Globus pallidus (tissue), 1 donor: ENCODE results near the gene PHLDB3.

Experiments
- DNase-seq: peaks from one replicate; pipeline ENCODE4 v3.0.0-alpha.2; 2015; ENCODE audit warnings: low spot score

PHLDB3 gene

DNA sequence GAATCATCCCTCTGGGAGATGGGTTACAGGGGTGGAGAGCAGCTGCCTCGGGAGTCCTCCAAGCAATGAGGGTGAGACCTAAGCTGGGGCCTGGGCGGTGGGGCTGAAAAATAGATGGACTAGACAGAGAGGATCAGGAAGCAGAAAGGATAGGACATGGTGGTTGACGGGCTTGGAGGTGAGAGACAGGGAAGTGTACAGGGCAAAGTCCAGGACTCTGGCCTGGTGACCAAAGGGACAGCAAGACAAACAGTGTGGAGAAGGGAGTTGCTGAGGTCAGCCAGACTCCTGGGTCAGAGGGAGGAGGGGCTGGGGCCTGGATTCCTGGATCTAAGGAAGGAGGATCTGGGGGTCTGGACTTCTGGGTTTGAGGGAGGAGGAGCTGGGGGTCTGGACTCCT lies 5.5 kb downstream of the PHLDB3 start:
- no peak for DNase-seq

DNA sequence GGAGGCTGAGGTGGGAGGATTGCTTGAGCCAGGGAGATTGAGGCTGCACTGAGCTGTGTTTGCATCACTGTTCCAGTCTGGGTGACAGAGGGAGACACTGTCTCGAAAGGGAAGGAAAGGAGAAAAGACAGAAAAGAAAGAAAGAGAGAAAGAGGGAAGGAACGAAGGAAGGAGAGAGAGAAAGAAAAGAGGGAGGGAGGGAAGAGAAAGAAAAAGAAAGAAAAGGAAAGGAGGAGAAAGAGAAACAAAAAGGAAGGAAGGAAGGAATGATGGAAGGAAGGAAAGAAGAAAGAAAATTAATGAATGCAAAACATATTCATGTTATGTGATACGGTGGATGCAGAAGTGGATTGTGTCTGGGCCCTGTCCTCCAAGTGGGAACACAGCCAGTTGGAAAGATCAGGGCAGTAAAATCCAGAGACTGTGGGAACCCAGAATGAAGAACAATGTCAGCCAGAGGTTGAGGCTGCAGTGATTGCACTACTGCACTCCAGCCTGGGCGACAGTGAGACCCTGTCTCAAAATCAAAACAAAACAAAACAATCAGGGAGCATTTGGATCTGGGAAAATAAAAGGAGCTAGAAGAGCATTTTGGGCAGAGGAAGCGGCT lies 6.2 kb downstream of the PHLDB3 start:
- no peak for DNase-seq

DNA sequence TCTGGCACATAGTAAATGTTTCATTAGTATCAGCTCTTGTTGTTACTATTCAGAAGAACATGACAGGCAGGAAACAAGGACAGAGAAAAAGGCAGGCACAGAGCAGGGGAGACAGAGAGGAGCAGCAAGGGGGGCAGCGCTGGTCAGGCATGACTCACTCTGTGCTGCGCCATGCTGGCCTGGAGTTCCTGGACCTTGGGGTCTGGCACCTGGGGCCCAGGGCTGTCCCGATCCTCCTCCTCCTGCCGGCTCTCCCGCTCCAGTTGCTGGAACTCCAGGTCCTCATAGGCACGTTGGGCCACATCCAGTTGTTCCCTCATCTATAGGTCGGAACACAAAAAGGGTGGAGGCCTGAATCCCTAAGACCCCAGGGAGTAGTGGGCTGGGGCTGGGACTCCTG lies 7.6 kb downstream of the PHLDB3 start:
- no peak for DNase-seq

DNA sequence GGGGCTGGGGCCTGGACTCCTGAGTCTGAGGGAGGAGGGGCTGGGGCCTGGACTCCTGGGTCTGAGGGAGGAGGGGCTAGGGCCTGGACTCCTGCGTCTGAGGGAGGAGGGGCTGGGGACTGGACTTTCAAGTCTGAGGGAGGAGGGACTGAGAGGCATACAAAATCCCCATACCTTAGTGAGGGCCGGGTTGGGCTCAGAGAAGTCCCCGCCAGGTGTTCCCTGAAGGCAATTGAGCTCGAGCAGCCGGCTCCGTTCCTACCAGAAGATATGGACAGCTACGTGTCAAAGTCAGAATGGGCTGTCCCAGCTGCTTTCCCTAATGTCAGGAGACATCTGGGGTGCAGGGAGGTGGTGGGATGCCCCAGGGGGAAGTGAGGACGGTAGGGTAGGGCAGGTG lies 9.5 kb downstream of the PHLDB3 start:
- DNase-seq, result no peak

DNA sequence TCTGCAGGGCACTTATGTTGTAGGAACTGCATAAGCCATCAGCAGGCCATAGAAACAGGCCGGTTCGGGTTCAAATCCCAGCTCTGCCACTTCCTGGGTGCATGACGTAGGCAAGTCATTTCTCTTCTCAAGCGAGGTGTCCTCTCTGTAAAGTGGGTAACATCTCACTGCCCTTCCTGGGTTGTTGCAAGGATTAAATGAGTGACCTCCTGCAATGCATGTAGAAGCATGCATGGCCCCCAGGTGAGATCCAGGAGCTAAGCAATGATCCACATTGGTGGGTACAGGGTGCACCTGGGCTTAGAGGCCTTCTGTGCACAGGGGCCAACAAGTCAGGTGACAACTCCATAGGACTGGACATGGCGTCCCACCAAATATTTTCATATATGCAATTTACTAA lies 13.8 kb downstream of the PHLDB3 start:
- DNase-seq, result no peak

DNA sequence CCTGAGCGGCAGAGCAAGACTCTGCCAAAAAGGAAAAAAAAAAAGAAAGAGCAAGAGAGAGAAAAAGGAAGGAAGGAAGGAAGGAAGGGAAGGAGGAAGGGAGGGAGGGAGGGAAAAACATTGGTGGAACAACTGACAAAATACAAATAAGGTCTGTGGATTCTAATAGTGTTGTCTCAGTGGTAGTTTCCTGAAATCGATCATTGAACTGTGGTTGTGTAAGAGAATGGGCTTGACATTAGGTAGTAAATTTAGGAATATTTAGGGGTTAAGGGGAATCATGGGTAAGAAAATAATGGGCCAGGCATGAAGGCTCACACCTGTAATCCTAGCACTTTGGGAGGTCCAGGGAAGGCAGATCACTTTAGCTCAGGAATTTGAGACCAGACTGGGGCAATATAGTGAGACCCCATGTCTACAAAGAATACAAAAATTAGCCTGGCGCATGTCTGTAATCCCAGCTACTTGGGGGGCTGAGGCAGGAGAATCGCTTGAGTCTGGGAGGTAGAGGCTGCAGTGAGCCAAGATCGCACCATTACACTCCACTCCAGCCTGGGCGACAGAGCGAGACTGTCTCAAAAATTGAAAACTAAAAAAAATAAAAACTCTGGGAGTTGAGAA lies 14.5 kb downstream of the PHLDB3 start:
- DNase-seq, result no peak

DNA sequence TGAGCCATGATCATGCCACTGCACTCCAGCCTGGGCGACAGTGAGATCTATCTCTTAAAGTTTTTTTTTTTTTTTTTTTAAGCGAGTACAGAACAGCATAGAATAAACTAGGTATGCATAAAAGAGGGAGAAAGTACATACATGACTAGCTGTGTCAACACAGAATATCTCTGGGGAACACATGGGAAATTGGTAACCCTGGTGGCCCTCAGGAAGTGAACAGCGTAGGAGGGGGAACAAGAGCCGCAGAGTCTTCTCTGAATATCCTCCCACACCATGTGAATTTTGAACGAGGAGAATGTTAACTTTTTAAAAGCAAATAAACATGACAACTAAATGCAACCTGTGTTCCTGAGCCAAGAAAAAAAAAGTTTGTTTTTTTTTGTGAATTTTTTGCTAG lies 15.2 kb downstream of the PHLDB3 start:
- DNase-seq, result no peak

DNA sequence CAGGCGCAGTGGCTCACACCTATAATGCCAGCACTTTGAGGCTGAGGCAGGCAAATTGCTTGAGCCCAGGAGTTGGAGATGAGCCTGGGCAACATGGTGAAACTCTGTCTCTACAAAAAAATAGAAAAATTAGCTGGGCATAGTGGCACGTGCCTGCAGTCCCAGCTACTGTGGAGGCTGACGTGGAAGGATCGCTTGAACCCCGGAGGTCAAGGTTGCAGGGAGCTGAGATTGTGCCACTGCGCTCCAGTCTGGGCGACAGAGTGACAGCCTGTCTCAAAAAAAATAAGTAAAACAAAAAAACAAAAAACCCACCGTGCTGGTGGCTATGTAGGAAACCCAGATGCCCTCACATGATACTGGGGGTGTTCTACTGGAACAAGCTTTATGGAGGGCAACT lies 16.4 kb downstream of the PHLDB3 start:
- no peak for DNase-seq

DNA sequence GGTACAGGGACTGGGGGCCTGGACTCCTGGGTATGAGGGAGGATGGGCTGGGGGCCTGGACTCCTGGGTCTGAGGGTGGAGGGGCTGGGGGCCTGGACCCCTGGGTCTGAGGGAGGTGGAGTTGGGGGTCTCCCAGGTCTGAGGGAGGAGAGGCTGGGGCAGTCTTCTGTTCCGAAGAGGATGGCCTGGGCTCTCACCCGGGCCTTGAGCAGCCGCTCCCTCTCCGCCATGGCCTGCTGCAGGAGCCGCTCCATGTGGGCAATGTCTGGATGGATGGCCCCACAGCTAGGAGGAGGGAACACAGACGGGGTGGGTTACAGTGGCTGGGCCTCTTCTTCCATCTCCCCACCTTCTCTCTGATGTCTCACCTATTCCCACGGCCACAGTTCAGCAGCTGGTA lies 18.1 kb downstream of the PHLDB3 start:
- no peak for DNase-seq

DNA sequence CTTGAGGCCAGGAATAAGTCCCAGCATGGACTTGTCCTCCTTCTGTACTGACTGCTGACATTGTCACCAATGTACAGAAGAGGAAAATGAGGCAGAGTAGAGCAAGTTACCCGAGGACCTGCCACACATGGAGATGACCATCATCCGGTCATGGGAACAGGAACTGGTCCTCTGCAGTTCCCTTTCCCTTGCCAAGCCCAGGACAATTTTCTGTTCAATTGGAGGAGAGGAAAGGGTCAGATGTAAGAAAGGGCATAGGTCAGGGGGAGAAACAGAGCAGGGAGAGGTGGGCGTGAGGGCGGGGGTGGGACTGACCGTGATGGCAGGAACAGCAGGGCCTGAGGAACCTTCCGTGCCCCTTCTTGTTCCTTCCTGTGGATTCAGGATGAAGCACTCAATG lies 18.6 kb downstream of the PHLDB3 start:
- DNase-seq, result no peak

DNA sequence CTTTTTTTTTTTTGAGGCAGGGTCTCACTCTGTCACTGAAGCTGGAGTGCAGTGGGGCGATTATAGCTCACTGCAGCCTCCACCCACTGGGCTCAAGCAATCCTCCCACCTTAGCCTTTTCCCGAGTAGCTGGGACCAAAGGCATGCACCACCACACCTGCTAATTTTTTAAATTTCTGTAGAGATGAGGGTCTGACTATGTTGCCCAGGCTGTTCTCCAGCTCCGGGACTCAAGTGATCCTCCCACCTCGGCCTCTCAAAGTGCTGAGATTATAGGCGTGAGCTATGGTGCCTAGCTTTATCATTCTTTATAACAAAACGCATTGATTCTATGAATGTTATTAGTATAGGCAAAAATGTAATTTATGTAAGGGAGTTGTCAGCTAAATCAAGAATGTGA lies 21.3 kb downstream of the PHLDB3 start:
- no peak for DNase-seq

DNA sequence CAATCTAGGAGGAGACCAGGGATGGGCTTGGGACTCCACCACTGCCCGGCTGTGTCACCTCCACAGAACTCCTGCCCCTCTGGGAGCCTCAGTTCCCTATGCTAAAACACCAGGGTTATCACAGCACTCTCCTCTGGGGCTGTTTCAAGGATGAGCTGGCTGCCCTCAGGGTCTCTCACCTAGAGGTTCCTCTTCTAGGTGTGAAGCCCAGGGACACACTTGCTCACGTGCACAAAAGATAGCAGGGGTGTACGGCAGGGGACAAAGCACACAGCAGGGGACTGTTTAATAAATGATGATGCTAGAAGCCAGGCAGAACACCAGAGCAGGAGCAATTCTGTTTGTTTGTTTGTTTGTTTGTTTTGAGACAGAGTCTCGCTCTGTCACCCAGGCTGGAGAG lies 22.4 kb downstream of the PHLDB3 start:
- DNase-seq, result no peak

DNA sequence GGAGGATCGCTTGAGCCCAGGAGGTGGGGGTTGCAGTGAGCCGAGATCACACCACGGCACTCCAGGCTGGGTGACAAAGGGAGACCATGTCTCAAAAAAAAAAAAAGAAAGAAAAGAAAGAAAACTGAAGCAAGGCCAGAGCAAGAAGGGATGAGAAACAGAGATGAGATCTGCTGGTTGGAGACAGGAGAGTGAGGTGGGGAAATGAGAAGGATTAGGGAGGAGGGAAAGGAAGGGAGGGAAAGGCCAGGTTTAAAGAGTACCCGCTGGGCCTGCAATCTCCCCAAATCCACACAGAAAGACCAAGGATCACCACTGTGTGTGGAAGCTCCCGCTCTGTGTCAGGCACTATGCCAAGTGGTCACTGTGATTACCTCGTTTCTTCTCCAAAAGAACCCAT lies 22.8 kb downstream of the PHLDB3 start:
- DNase-seq, result no peak

DNA sequence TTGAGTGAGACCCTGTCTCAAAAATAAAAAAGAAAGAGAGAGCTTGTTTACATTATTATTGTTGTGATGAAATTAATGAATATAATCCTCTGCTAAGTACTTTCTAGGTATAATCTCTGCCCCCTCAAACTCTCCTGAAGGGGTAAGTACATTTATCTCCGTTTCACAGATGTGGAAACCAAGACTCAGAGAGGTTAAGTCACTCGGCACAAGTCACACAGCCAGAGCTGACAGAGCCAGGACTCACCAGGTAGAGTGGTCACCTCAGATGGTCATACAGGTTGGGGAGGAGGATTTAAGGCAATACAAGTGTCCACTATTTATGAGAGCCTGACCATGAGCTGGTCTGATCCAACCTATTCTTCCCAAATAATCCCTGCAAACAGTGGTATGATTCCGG lies 24.0 kb downstream of the PHLDB3 start:
- no peak for DNase-seq

DNA sequence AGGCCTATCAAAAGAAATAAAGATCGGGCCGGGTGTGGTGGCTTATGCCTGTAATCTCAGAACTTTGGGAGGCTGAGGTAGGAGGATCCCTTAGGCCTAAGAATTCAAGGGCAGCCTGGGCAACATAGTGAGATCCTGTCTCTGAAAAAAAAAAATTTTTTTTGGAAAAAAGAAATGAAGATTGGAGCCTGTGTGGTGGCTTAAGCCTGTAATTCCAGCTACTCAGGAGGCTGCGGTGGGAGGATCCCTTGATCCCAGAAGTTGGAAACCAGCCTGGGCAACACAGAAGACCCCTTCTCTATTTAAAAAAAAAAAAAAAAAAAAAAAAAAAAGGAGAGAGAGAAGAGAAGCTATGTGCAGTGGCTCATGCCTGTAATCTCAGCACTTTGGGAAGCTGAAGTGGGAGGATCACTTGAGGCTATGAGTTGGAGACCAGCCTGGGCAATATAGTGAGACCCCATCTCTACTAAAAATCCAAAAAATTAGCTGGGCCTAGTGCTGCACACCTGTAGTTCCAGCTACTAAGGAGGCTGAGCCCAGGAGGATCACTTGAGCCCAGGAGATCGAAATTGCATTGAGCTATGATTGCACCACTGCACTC lies 24.5 kb downstream of the PHLDB3 start:
- DNase-seq, result no peak

DNA sequence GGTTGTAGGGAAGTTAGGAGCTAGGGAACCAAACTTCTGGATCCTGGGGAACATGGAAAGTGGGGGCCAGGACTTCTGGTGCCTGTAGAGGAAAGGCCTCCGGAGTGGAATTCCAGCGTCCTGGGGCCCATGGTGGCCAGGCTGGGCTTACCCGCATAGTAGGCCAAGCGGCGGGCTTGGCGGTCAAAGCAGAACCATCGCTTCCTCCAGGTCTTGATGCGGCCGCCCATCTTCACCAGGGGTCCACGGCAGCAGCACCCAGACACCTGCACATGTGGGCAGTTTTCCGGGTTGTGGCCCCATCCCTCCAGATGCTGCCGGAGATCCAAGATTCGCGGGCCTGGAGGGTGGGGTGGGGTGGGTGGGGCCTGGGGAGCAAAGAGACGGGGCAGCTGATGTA lies 25.3 kb downstream of the PHLDB3 start:
- DNase-seq, result no peak

DNA sequence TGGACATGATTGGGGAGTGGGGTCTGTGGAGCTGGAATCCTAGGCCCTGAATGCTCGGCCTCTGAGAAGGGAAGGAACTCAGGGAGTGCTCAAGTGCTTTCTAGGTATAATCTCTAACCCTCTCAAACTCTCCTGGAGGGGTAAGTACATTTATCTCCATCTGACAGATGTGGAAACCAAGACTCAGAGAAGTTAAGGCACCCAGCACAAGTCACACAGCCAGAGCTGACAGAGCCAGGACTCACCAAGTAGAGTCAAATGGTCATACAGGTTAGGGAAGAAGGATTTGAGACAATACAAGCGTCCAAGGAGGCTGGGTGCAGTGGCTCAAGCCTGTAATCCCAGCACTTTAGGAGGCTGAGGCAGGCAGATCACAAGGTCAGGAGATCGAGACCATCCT lies 26.2 kb downstream of the PHLDB3 start:
- DNase-seq, result no peak

DNA sequence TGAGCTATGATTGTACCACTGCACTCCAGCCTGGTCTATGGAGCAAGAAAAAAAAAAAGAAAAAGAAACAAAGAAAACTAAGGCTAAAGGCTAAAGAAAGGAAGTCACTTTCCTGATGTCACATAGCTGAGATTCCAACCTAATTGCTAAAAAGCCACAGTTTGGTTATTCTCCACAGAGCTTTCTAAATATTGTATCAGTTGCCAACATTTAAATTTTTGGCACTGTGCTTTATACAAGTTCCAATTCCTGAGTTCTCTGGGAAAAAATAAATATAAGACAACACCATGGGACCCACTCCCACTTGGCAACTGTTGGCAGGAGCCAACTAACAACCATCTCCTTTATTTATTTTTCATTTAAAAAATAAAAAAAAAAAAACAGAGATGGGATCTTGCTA lies 27.9 kb downstream of the PHLDB3 start:
- no peak for DNase-seq

DNA sequence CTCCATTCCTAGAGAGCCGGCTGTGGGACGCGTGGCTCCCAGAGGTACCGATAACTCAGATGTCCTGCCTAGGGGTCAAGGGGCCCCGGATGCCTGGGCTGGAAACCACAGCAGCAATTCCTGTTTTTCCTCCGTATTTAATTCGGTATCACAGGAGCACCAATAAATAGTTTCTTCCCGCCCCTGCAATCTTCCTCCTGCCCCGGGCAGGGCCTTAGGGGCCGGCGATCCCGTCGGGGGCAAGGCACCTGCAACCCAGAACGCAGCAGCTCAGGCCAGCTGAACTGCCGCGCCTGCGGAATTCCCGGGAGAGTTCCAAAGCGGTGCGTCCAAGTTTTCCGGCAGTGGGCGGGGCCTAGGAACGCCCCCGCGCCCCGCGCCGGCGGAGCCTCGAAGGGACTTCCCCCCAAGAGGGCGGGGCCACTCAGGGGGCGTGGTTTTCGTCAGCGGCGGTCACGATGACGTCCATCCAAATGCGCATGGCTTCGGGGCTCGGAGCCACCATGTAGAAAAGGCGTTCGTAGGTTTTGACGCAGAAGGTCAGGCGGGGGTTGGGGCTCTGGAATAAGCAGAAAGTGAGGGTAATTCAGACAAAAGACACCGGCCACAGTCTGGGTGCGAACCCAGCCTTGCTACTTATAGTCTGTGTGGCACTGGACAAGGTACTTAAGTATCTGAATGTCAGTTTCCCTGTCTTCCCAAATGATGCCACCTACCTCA lies 29.4 kb downstream of the PHLDB3 start:
- peak; percentile 88 for DNase-seq

DNA sequence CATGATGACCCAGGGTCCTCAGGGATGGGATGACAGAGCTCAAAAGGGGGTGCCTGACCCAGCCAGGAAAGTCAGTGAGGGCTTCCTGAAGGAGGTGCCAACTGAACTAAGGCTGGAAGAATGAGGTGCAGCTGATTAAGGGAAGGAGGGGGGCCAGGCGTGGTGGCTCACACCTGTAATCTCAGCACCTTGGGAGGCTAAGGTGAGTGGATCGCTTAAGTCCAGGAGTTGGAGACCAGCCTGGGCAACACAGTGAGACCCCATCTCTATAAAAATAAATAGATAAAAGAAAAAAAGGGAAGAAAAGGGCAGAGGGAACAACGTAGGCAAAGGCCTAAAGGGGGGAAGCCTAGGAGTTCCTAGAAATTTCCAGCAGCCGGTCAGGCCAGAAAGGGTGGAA lies 30.1 kb downstream of the PHLDB3 start:
- no peak for DNase-seq

DNA sequence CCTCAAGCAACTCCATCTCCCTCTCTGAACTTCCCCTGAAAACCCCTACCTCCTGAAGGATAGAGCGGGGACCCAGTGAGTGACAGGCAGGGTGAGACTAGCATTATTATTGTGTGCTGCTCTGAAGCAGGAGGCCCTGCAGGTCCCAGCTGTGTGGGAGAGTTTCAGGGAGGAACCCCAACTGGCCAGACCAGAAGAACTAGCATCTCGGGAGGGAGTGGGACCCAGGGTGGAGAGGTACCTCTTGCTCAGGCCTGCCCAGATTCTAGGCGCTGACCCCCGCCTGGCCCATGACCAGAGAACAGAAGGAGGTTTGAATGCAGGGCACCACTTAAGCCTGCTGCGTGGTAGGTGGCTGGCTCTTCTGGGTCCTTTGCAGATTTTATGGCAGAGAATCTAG lies 33.5 kb downstream of the PHLDB3 start:
- no peak for DNase-seq

DNA sequence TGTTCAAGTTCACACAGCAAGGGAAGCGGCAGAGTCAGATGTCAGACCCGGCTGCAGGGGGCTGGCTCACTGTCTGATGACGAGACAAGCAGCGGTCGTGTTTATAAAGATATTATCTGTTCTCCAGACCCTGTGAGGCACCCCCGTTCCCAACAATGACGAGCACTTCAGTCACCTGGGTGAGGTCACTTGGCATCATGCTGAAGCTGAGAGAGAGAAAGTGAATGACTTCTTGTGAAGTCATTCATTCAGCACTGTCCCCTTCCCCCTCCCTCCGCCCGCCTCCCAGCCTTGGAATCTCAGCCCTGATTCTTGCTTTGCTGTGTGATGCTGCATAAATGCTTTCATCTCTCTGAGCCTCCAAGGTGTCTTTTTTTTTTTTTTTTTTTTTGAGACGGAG lies 34.3 kb downstream of the PHLDB3 start:
- DNase-seq, result no peak

DNA sequence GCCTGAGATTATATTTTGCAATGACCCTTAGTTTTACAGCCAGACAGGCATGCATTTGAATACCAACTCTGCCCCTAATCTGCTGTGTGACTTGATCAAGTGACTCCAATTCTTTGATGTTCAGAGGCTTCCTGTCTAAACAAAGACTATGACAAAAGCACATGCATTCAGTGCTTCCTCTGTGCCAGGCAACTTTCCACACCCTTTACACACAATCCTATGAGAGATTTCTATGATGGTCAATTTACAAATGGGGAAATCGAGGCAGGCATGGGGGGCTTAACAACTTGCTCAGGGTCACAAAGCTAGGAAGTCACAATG lies 35.4 kb downstream of the PHLDB3 start:
- DNase-seq, result no peak
